ENCODE results near the gene XPC.

DNA sequence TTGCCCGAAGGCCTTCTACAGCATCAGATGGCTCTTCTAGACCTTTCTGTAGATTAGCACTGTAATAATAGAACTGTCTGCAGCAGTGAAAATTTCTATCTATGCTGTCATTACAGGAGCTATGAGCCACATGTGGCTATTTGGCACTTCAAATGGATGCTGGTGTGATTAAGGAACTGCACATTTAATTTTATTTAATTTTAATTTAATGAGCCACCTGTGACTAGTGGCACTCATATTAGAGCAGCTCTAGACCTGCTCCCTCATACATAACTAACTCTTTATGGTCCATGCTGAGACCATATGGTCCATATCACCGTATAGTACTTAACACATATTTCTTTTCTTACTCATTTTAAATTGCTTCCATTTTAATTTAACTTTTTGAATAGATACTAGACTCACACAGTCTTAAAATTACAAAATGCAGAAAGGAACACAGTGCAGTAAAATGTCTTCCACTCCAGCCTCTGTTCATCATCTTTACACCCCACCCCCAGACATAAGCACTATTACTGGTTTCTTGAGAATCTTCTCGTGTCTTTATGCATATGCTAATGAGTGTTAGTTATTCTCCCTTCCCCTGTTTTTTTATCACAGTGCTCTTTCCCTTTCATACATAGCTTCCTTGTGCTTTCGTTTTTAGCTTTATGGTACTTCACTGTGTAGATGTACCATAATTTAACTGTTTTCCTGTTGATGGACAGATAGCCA is 9.8 kb upstream of the XPC start:
- no peak for TF ChIP-seq CTCF (conservative IDR thresholded peaks at IDR 0.05)
- TF ChIP-seq ZFX (IDR thresholded peaks at IDR 0.05) = no peak

All from C4-2B (cell line).